ENCODE data around the gene LUZP4.

GRCh38 chrX:115311139-115311538 lies 21.6 kb downstream of the LUZP4 start:
- TF ChIP-seq, protein P1, sequence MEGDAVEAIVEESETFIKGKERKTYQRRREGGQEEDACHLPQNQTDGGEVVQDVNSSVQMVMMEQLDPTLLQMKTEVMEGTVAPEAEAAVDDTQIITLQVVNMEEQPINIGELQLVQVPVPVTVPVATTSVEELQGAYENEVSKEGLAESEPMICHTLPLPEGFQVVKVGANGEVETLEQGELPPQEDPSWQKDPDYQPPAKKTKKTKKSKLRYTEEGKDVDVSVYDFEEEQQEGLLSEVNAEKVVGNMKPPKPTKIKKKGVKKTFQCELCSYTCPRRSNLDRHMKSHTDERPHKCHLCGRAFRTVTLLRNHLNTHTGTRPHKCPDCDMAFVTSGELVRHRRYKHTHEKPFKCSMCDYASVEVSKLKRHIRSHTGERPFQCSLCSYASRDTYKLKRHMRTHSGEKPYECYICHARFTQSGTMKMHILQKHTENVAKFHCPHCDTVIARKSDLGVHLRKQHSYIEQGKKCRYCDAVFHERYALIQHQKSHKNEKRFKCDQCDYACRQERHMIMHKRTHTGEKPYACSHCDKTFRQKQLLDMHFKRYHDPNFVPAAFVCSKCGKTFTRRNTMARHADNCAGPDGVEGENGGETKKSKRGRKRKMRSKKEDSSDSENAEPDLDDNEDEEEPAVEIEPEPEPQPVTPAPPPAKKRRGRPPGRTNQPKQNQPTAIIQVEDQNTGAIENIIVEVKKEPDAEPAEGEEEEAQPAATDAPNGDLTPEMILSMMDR (conservative IDR thresholded peaks at IDR 0.05; ENCODE audit: low read depth in 2 of 2): no peak
- TF ChIP-seq, protein P2, sequence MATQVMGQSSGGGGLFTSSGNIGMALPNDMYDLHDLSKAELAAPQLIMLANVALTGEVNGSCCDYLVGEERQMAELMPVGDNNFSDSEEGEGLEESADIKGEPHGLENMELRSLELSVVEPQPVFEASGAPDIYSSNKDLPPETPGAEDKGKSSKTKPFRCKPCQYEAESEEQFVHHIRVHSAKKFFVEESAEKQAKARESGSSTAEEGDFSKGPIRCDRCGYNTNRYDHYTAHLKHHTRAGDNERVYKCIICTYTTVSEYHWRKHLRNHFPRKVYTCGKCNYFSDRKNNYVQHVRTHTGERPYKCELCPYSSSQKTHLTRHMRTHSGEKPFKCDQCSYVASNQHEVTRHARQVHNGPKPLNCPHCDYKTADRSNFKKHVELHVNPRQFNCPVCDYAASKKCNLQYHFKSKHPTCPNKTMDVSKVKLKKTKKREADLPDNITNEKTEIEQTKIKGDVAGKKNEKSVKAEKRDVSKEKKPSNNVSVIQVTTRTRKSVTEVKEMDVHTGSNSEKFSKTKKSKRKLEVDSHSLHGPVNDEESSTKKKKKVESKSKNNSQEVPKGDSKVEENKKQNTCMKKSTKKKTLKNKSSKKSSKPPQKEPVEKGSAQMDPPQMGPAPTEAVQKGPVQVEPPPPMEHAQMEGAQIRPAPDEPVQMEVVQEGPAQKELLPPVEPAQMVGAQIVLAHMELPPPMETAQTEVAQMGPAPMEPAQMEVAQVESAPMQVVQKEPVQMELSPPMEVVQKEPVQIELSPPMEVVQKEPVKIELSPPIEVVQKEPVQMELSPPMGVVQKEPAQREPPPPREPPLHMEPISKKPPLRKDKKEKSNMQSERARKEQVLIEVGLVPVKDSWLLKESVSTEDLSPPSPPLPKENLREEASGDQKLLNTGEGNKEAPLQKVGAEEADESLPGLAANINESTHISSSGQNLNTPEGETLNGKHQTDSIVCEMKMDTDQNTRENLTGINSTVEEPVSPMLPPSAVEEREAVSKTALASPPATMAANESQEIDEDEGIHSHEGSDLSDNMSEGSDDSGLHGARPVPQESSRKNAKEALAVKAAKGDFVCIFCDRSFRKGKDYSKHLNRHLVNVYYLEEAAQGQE (IDR thresholded peaks at IDR 0.05; ENCODE audit: unreplicated experiment): no peak
- TF ChIP-seq EZH2 (IDR thresholded peaks at IDR 0.05; ENCODE audit: low read depth, unreplicated experiment): no peak
- TF ChIP-seq JUNB (IDR thresholded peaks at IDR 0.05; ENCODE audit: unreplicated experiment): no peak
- no peak for TF ChIP-seq EZH2phosphoT487 (IDR thresholded peaks at IDR 0.05; ENCODE audit: unreplicated experiment)
- no peak for TF ChIP-seq POLR2AphosphoS5 (IDR thresholded peaks at IDR 0.05; ENCODE audit: low read depth)
- TF ChIP-seq STAT1 (IDR thresholded peaks at IDR 0.05; ENCODE audit: unreplicated experiment): no peak
- no peak for TF ChIP-seq ZNF462 (CRISPR knock-in tag; IDR thresholded peaks at IDR 0.05)
- TF ChIP-seq, protein P3, sequence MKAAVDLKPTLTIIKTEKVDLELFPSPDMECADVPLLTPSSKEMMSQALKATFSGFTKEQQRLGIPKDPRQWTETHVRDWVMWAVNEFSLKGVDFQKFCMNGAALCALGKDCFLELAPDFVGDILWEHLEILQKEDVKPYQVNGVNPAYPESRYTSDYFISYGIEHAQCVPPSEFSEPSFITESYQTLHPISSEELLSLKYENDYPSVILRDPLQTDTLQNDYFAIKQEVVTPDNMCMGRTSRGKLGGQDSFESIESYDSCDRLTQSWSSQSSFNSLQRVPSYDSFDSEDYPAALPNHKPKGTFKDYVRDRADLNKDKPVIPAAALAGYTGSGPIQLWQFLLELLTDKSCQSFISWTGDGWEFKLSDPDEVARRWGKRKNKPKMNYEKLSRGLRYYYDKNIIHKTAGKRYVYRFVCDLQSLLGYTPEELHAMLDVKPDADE (IDR thresholded peaks at IDR 0.05): no peak
- no peak for TF ChIP-seq CREB1 (CRISPR knock-in tag; IDR thresholded peaks at IDR 0.05; ENCODE audit: low read depth)
- TF ChIP-seq ZNF331 (CRISPR knock-in tag; IDR thresholded peaks at IDR 0.05; ENCODE audit: low read depth): no peak
